Neural progenitor cell (in vitro differentiated cells): ENCODE results near the gene KIAA1958.

ENCODE experiments used
- EZH2phosphoT487 ChIP-seq: fragments of 200-600 bp; sonication (generic); IDR thresholded peaks from 2 replicates; pipeline ENCODE4 v1.6.1; 2017; ENCODE audit warnings: antibody characterized with exemption
- TF ChIP-seq, protein P1 (sequence below): fragments of 200-600 bp; sonication (generic); IDR thresholded peaks from 2 replicates; pipeline ENCODE4 v1.5.1; 2017; ENCODE audit warnings: antibody characterized with exemption, mild to moderate bottlenecking

DNA sequence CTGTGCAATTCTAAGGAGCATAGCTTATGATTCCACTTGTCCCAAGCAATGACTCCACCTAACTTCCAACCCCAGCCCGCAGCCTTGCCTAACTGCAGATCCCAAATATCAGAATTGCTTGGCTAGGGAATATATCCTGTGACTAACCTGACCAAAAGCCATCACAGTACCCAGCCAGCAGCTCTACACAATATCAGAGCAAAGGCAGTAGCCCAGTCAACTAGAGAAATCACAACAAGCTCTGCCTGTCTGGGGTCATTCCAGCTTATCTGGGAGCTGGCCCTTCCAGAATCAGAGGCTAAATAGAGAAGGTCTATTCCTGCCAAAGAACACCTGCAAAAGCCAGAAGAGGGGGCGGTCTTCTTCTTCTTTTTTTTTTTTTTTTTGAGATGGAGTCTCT is 9.3 kb upstream of the KIAA1958 start:
- TF ChIP-seq EZH2phosphoT487: no peak
- TF ChIP-seq, protein P1, sequence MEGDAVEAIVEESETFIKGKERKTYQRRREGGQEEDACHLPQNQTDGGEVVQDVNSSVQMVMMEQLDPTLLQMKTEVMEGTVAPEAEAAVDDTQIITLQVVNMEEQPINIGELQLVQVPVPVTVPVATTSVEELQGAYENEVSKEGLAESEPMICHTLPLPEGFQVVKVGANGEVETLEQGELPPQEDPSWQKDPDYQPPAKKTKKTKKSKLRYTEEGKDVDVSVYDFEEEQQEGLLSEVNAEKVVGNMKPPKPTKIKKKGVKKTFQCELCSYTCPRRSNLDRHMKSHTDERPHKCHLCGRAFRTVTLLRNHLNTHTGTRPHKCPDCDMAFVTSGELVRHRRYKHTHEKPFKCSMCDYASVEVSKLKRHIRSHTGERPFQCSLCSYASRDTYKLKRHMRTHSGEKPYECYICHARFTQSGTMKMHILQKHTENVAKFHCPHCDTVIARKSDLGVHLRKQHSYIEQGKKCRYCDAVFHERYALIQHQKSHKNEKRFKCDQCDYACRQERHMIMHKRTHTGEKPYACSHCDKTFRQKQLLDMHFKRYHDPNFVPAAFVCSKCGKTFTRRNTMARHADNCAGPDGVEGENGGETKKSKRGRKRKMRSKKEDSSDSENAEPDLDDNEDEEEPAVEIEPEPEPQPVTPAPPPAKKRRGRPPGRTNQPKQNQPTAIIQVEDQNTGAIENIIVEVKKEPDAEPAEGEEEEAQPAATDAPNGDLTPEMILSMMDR: no peak
